H9 (cell line): ENCODE results near the gene MOCS1. TPM values are rescaled to one million over a fixed set of nuclear protein-coding genes. Genes with fewer than 3 reads are reported as not detected.

ENCODE experiments used
- DNase-seq: peaks from one replicate; pipeline ENCODE4 v3.0.0-alpha.2; 2017
- H2AFZ ChIP-seq: one replicate; pipeline ENCODE4 v1.6.1; 2013; ENCODE audit warnings: mild to moderate bottlenecking, low read length, control low read depth, moderate library complexity
- H2AK5ac ChIP-seq: 2 replicates; pipeline ENCODE4 v1.6.1; 2013; ENCODE audit warnings: low read length, control low read depth, mixed read lengths; ENCODE audit not compliant: insufficient read length
- H2BK120ac ChIP-seq: one replicate; pipeline ENCODE4 v1.6.1; 2013; ENCODE audit warnings: low read depth, mild to moderate bottlenecking, low read length, control low read depth, inconsistent platforms; ENCODE audit not compliant: poor library complexity, severe bottlenecking
- H2BK12ac ChIP-seq: 2 replicates; pipeline ENCODE4 v1.6.1; 2013; ENCODE audit warnings: low read length, control low read depth, mixed read lengths, low read depth; ENCODE audit not compliant: insufficient read length
- H2BK15ac ChIP-seq: 2 replicates; pipeline ENCODE4 v1.6.1; 2013; ENCODE audit warnings: low read depth, low read length, control low read depth
- H2BK20ac ChIP-seq: one replicate; pipeline ENCODE4 v1.6.1; 2013; ENCODE audit warnings: low read depth, mild to moderate bottlenecking, low read length, control low read depth, inconsistent platforms; ENCODE audit not compliant: poor library complexity, severe bottlenecking
- H2BK5ac ChIP-seq: 2 replicates; pipeline ENCODE4 v1.6.1; 2013; ENCODE audit warnings: low read length, control low read depth, mixed read lengths; ENCODE audit not compliant: insufficient read length
- H3K14ac ChIP-seq: 2 replicates; pipeline ENCODE4 v1.6.1; 2013; ENCODE audit warnings: low read length, control low read depth; ENCODE audit not compliant: insufficient read depth
- H3K18ac ChIP-seq: 2 replicates; pipeline ENCODE4 v1.6.1; 2013; ENCODE audit warnings: low read depth, mild to moderate bottlenecking, mixed read lengths, low read length, control low read depth; ENCODE audit not compliant: insufficient read length
- H3K23ac ChIP-seq: 2 replicates; pipeline ENCODE4 v1.6.1; 2013; ENCODE audit warnings: low read length, control low read depth, mixed read lengths, low read depth; ENCODE audit not compliant: insufficient read length
- H3K23me2 ChIP-seq: 2 replicates; pipeline ENCODE4 v1.6.1; 2013; ENCODE audit warnings: low read depth, mild to moderate bottlenecking, mixed read lengths, low read length, control low read depth; ENCODE audit not compliant: insufficient read length, poor library complexity, severe bottlenecking
- H3K27ac ChIP-seq: 2 replicates; pipeline ENCODE4 v1.5.1; 2013; ENCODE audit warnings: low read length, control low read depth, mixed read lengths, low read depth; ENCODE audit not compliant: insufficient read length
- H3K27me3 ChIP-seq: 2 replicates; pipeline ENCODE4 v1.6.1; 2013; ENCODE audit warnings: low read length, control low read depth, inconsistent platforms; ENCODE audit not compliant: insufficient read depth
- H3K4ac ChIP-seq: 2 replicates; pipeline ENCODE4 v1.6.1; 2013; ENCODE audit warnings: low read depth, mild to moderate bottlenecking, control low read depth, inconsistent platforms, low read length, moderate library complexity
- H3K4me1 ChIP-seq: 2 replicates; pipeline ENCODE4 v1.6.1; 2013; ENCODE audit warnings: low read length, control low read depth, inconsistent platforms; ENCODE audit not compliant: insufficient read depth
- H3K4me2 ChIP-seq: 2 replicates; pipeline ENCODE4 v1.6.1; 2013; ENCODE audit warnings: low read length, control low read depth, mixed read lengths; ENCODE audit not compliant: insufficient read length, insufficient read depth
- H3K56ac ChIP-seq: 2 replicates; pipeline ENCODE4 v1.6.1; 2013; ENCODE audit warnings: low read depth, mild to moderate bottlenecking, mixed read lengths, low read length, control low read depth; ENCODE audit not compliant: insufficient read length
- H3K79me1 ChIP-seq: 2 replicates; pipeline ENCODE4 v1.6.1; 2013; ENCODE audit warnings: low read depth, mild to moderate bottlenecking, moderate library complexity, low read length, control low read depth, inconsistent platforms; ENCODE audit not compliant: insufficient read depth, poor library complexity, severe bottlenecking
- H3K79me2 ChIP-seq: 2 replicates; pipeline ENCODE4 v1.6.1; 2013; ENCODE audit warnings: low read length, control low read depth, inconsistent platforms; ENCODE audit not compliant: insufficient read depth
- H3K9ac ChIP-seq: 2 replicates; pipeline ENCODE4 v1.6.1; 2013; ENCODE audit warnings: low read length, control low read depth, mixed read lengths; ENCODE audit not compliant: insufficient read length; ENCODE audit errors: extremely low read depth
- H3K9me3 ChIP-seq: one replicate; pipeline ENCODE4 v1.6.1; 2013; ENCODE audit warnings: low read depth, low read length, inconsistent platforms; ENCODE audit not compliant: control insufficient read depth
- H3T11ph ChIP-seq: one replicate; pipeline ENCODE4 v1.6.1; 2013; ENCODE audit warnings: mild to moderate bottlenecking, low read length, control low read depth, inconsistent platforms
- H4K20me1 ChIP-seq: one replicate; pipeline ENCODE4 v1.6.1; 2013; ENCODE audit not compliant: control insufficient read depth, insufficient read length, insufficient read depth
- H4K5ac ChIP-seq: 2 replicates; pipeline ENCODE4 v1.6.1; 2013; ENCODE audit warnings: low read depth, mild to moderate bottlenecking, mixed read lengths, low read length, control low read depth; ENCODE audit not compliant: insufficient read length
- H4K8ac ChIP-seq: replicated peaks from 2 replicates; pipeline ENCODE4 v1.6.1; 2013; ENCODE audit warnings: low read length, control low read depth, mixed read lengths, low read depth; ENCODE audit not compliant: insufficient read length
- H4K91ac ChIP-seq: 2 replicates; pipeline ENCODE4 v1.6.1; 2013; ENCODE audit warnings: low read depth, mild to moderate bottlenecking, moderate library complexity, mixed read lengths, low read length, control low read depth; ENCODE audit not compliant: insufficient read length
- H3K27ac Mint-ChIP-seq, 3 experiments: 2 replicates in 2 of 3; 3 replicates in 1 of 3; pipeline ENCODE4 v1.8.0; 2020 to 2021; ENCODE audit warnings: mixed read lengths in 3 of 3, mild to moderate bottlenecking in 1 of 3, moderate library complexity in 1 of 3
- H3K27me3 Mint-ChIP-seq: 2 replicates; pipeline ENCODE4 v1.8.0; 2021; ENCODE audit warnings: low read depth, mild to moderate bottlenecking, moderate library complexity, mixed read lengths
- H3K36me3 Mint-ChIP-seq, 3 experiments: 2 replicates in 2 of 3; 3 replicates in 1 of 3; pipeline ENCODE4 v1.8.0; 2020 to 2021; ENCODE audit warnings: low read depth in 3 of 3, mixed read lengths in 3 of 3; ENCODE audit not compliant: insufficient read depth in 1 of 3
- H3K4me1 Mint-ChIP-seq, 2 experiments: 2 replicates each; pipeline ENCODE4 v1.8.0; 2020; ENCODE audit warnings: mixed read lengths in 2 of 2
- H3K4me3 Mint-ChIP-seq, 2 experiments: 2 replicates in 1 of 2; 3 replicates in 1 of 2; pipeline ENCODE4 v1.8.0; 2020 to 2021; ENCODE audit warnings: mild to moderate bottlenecking in 2 of 2, mixed read lengths in 2 of 2, moderate library complexity in 1 of 2
- H3K9me3 Mint-ChIP-seq, 2 experiments: 2 replicates in 1 of 2; 3 replicates in 1 of 2; pipeline ENCODE4 v1.8.0; 2020; ENCODE audit warnings: mild to moderate bottlenecking in 2 of 2, mixed read lengths in 2 of 2, moderate library complexity in 1 of 2
- CTCF ChIP-seq: fragments of 200-600 bp; sonication (generic); conservative IDR thresholded peaks from 3 replicates; pipeline ENCODE4 v1.8.0; 2021; ENCODE audit warnings: antibody characterized with exemption, mild to moderate bottlenecking
- WGBS: extraction: QIAGEN DNeasy Blood & Tissue Kit; methylation state at CpG from one replicate; pipeline ENCODE4 v1.1.7; 2013; ENCODE audit warnings: missing lambda C conversion rate, low lambda C conversion rate, mixed read lengths; ENCODE audit not compliant: insufficient read length; ENCODE audit errors: extremely low coverage; 5-methylcytosine and 5-hydroxymethylcytosine counted together
- total RNA-seq: library from RNA; stranded (reverse); gene quantifications from 2 replicates; pipeline ENCODE4 v1.2.1, GENCODE V29; 2021

The MOCS1 gene
- total RNA-seq, 1 experiment from 2014 or later: 15.2 TPM

- H3K79me1 ChIP-seq: no peaks in the 10 kb centered on the region
- Mint-ChIP-seq H3K36me3 (peaks cover 26 to 61% (median 57%) of the 10 kb centered on the region in 3 experiments), H3K4me1 (peaks cover 0 to 2% of the 10 kb centered on the region in 2 experiments; a peak in 3 of 4 replicates), H3K9me3 (peaks cover 11 to 15% of the 10 kb centered on the region in 2 experiments), H3K27ac (no peak overlapping the region; a peak in 1 of 7 replicates), H3K27me3 (no peaks in the 10 kb centered on the region; the same call in 1 of the 2 replicates), H3K4me3 (no peak overlapping the region)
- no peak overlapping the region for H2BK20ac ChIP-seq
- no peaks in the 10 kb centered on the region for H3K23me2 ChIP-seq
- H4K5ac ChIP-seq: no peak overlapping the region
- H3K79me2 ChIP-seq: no peaks in the 10 kb centered on the region
- no peaks in the 10 kb centered on the region for H3K9me3 ChIP-seq
- H3K4me2 ChIP-seq: no peak overlapping the region
- H2BK12ac ChIP-seq: no peak overlapping the region
- H3K56ac ChIP-seq: no peak overlapping the region
- no CpG with 5 or more reads among the region's 6 CpGs for WGBS
- no peak overlapping the region for H4K91ac ChIP-seq
- no peak overlapping the region for H2AK5ac ChIP-seq
- no peak overlapping the region for H3T11ph ChIP-seq
- DNase-seq: no peak
- no peak overlapping the region for H3K9ac ChIP-seq
- H3K27ac ChIP-seq: no peak overlapping the region
- no peaks in the 10 kb centered on the region for H3K4me1 ChIP-seq
- H2AFZ ChIP-seq: no peak overlapping the region
- H2BK15ac ChIP-seq: no peak overlapping the region
- H3K23ac ChIP-seq: no peak overlapping the region
- H3K4ac ChIP-seq: no peak overlapping the region
- H3K27me3 ChIP-seq: no peaks in the 10 kb centered on the region
- no peak for TF ChIP-seq CTCF
- H4K20me1 ChIP-seq: no peaks in the 10 kb centered on the region
- H2BK5ac ChIP-seq: no peak overlapping the region
- H3K18ac ChIP-seq: no peak overlapping the region
- H3K14ac ChIP-seq: no peak overlapping the region
- H4K8ac ChIP-seq: no peak overlapping the region
- no peak overlapping the region for H2BK120ac ChIP-seq
These were observed 10.0 kb downstream of the MOCS1 start for GRCh38 chr6:39924283-39924682.
